Measurements from ENCODE around the gene PROK2.
A peak's percentile ranks its signal among the peaks of the same experiment; 100 is the strongest.

PROK2 gene

GRCh38 chr3:71744738-71745137 lies 40.2 kb downstream of the PROK2 start:
- no peaks in the 10 kb centered on the region for H3K4me1 ChIP-seq (ENCODE audit: control insufficient read depth, insufficient read depth, low read length)
- no peaks in the 10 kb centered on the region for H3K36me3 ChIP-seq (ENCODE audit: control insufficient read depth in 2 of 2, insufficient read depth in 2 of 2, low read length in 2 of 2)
- no peak overlapping the region for H3K4me3 ChIP-seq (ENCODE audit: low read length in 2 of 2)
- H3K27ac ChIP-seq (ENCODE audit: low read length): no peak overlapping the region
- H3K9ac ChIP-seq (ENCODE audit: low read length in 2 of 2): no peak overlapping the region
- peaks cover 3 to 5% of the 10 kb centered on the region in 2 donors for H3K9me3 ChIP-seq (ENCODE audit: control insufficient read depth in 2 of 2, low read length in 2 of 2)
- H3K27me3 ChIP-seq (ENCODE audit: control insufficient read depth in 1 of 2, insufficient read depth in 2 of 2, low read length in 2 of 2): no peaks in the 10 kb centered on the region

- no peak overlapping the region for H3K27ac ChIP-seq (ENCODE audit: low read length)
- no peak overlapping the region for H3K9ac ChIP-seq (ENCODE audit: low read length in 2 of 2)
- H3K27me3 ChIP-seq (ENCODE audit: control insufficient read depth in 1 of 2, insufficient read depth in 2 of 2, low read length in 2 of 2): no peaks in the 10 kb centered on the region
Observed at GRCh38 chr3:71742621-71743020, 42.3 kb downstream of the PROK2 start.

DNA sequence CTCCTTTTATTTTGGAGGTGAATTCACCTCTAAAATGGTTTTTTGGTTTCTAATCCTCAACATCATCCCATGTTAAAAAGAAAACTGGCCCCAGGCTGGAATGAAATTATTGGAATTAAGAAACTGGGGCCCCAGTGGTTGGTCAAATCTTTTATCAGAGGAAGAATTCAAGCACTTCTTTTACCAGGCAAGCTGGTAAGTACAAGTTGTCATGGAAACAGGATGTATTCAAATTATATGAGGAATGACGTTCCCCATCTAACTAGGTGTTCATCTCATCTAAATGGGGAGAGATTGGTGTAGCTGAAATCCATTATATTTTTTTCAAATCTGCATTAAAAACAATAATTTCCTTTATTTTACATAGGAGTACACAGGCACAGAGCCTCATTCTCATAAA lies 50.1 kb downstream of the PROK2 start:
- Histone ChIP-seq H3K4me3 (ENCODE audit: low read length in 2 of 2) (no peak overlapping the region), H3K4me1 (ENCODE audit: control insufficient read depth, insufficient read depth, low read length) (no peaks in the 10 kb centered on the region), H3K36me3 (ENCODE audit: control insufficient read depth in 2 of 2, insufficient read depth in 2 of 2, low read length in 2 of 2) (no peaks in the 10 kb centered on the region), H3K9ac (ENCODE audit: low read length in 2 of 2) (no peak overlapping the region), H3K9me3 (ENCODE audit: control insufficient read depth in 2 of 2, low read length in 2 of 2) (no peaks in the 10 kb centered on the region), H3K27ac (ENCODE audit: low read length) (no peak overlapping the region), H3K27me3 (ENCODE audit: control insufficient read depth in 1 of 2, insufficient read depth in 2 of 2, low read length in 2 of 2) (no peaks in the 10 kb centered on the region)

More at GRCh38 chr3:71742621-71743020, 42.3 kb downstream of the PROK2 start:
- H3K4me1 ChIP-seq (ENCODE audit: control insufficient read depth, insufficient read depth, low read length): no peaks in the 10 kb centered on the region
- no peaks in the 10 kb centered on the region for H3K36me3 ChIP-seq (ENCODE audit: control insufficient read depth in 2 of 2, insufficient read depth in 2 of 2, low read length in 2 of 2)
- peaks cover 3 to 5% of the 10 kb centered on the region in 2 donors for H3K9me3 ChIP-seq (ENCODE audit: control insufficient read depth in 2 of 2, low read length in 2 of 2)
- H3K4me3 ChIP-seq (ENCODE audit: low read length in 2 of 2): no peak overlapping the region

GRCh38 chr3:71733319-71733718 lies 51.6 kb downstream of the PROK2 start:
- Histone ChIP-seq H3K9ac (ENCODE audit: low read length in 2 of 2) (no peak overlapping the region), H3K4me1 (ENCODE audit: control insufficient read depth, insufficient read depth, low read length) (no peaks in the 10 kb centered on the region), H3K9me3 (ENCODE audit: control insufficient read depth in 2 of 2, low read length in 2 of 2) (no peaks in the 10 kb centered on the region), H3K27me3 (ENCODE audit: control insufficient read depth in 1 of 2, insufficient read depth in 2 of 2, low read length in 2 of 2) (no peaks in the 10 kb centered on the region), H3K27ac (ENCODE audit: low read length) (no peak overlapping the region), H3K36me3 (ENCODE audit: control insufficient read depth in 2 of 2, insufficient read depth in 2 of 2, low read length in 2 of 2) (no peaks in the 10 kb centered on the region), H3K4me3 (ENCODE audit: low read length in 2 of 2) (no peak overlapping the region)

DNA sequence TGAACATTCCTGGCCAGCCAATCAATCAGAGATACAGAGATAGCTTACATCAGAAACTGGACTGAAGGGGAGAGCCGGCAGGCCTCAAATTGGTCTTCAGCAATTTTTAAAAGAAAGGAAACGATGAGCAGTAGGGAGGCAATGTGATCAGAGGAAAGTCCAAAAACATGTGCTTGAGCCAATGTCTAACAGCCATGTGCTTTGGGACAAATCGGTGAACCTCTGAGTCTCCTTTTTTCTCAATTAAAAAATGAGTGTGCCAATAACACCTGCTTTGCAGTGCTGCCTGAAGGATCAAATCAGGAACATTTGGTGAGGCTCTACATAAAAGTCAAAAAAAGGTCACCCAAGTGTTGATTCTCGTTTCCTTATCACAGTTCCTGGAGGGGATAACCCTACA lies 52.3 kb downstream of the PROK2 start:
- Histone ChIP-seq H3K27me3 (ENCODE audit: control insufficient read depth in 1 of 2, insufficient read depth in 2 of 2, low read length in 2 of 2) (no peaks in the 10 kb centered on the region), H3K27ac (ENCODE audit: low read length) (no peak overlapping the region), H3K4me1 (ENCODE audit: control insufficient read depth, insufficient read depth, low read length) (no peaks in the 10 kb centered on the region)

GRCh38 chr3:71728632-71729342 lies 56.2 kb downstream of the PROK2 start:
- Histone ChIP-seq H3K36me3 (ENCODE audit: control insufficient read depth in 2 of 2, insufficient read depth in 2 of 2, low read length in 2 of 2) (no peaks in the 10 kb centered on the region), H3K4me1 (ENCODE audit: control insufficient read depth, insufficient read depth, low read length) (peaks cover 14% of the 10 kb centered on the region), H3K9ac (ENCODE audit: low read length in 2 of 2) (no peak overlapping the region), H3K9me3 (ENCODE audit: control insufficient read depth in 2 of 2, low read length in 2 of 2) (no peaks in the 10 kb centered on the region), H3K27me3 (ENCODE audit: control insufficient read depth in 1 of 2, insufficient read depth in 2 of 2, low read length in 2 of 2) (no peaks in the 10 kb centered on the region), H3K27ac (ENCODE audit: low read length) (no peak overlapping the region), H3K4me3 (ENCODE audit: low read length in 2 of 2) (no peak overlapping the region)

More for the DNA sequence above, 52.3 kb downstream of the PROK2 start:
- H3K36me3 ChIP-seq (ENCODE audit: control insufficient read depth in 2 of 2, insufficient read depth in 2 of 2, low read length in 2 of 2): no peaks in the 10 kb centered on the region
- H3K4me3 ChIP-seq (ENCODE audit: low read length in 2 of 2): no peak overlapping the region
- H3K9me3 ChIP-seq (ENCODE audit: control insufficient read depth in 2 of 2, low read length in 2 of 2): no peaks in the 10 kb centered on the region
- no peak overlapping the region for H3K9ac ChIP-seq (ENCODE audit: low read length in 2 of 2)

DNA sequence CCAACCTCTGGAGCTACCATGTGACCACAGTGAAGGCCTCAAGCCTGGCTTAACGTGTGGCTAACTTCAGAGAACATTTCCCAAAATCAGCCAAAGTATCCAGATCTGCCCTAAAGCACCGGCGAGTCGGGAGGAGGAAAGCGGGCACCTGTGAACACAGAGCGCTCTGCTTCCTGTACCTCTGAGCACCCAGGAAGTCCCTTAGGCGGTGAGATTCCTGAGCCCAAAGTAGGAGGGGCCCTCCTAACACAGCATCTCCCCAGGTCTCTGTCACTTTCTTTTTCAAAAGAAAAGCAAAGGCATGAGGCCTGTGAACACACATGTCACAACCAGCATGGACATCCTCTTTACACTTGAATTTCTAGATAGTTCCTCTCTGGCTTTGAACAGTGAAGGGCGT lies 58.8 kb downstream of the PROK2 start:
- Histone ChIP-seq H3K27me3 (ENCODE audit: control insufficient read depth in 1 of 2, insufficient read depth in 2 of 2, low read length in 2 of 2) (no peaks in the 10 kb centered on the region), H3K9ac (ENCODE audit: low read length in 2 of 2) (peak overlapping the region in 1 of 2 donors; percentile 61), H3K4me3 (ENCODE audit: low read length in 2 of 2) (peak overlapping the region; percentile 76 to 81), H3K9me3 (ENCODE audit: control insufficient read depth in 2 of 2, low read length in 2 of 2) (no peaks in the 10 kb centered on the region), H3K27ac (ENCODE audit: low read length) (no peak overlapping the region), H3K36me3 (ENCODE audit: control insufficient read depth in 2 of 2, insufficient read depth in 2 of 2, low read length in 2 of 2) (no peaks in the 10 kb centered on the region), H3K4me1 (ENCODE audit: control insufficient read depth, insufficient read depth, low read length) (peaks cover 14% of the 10 kb centered on the region)

DNA sequence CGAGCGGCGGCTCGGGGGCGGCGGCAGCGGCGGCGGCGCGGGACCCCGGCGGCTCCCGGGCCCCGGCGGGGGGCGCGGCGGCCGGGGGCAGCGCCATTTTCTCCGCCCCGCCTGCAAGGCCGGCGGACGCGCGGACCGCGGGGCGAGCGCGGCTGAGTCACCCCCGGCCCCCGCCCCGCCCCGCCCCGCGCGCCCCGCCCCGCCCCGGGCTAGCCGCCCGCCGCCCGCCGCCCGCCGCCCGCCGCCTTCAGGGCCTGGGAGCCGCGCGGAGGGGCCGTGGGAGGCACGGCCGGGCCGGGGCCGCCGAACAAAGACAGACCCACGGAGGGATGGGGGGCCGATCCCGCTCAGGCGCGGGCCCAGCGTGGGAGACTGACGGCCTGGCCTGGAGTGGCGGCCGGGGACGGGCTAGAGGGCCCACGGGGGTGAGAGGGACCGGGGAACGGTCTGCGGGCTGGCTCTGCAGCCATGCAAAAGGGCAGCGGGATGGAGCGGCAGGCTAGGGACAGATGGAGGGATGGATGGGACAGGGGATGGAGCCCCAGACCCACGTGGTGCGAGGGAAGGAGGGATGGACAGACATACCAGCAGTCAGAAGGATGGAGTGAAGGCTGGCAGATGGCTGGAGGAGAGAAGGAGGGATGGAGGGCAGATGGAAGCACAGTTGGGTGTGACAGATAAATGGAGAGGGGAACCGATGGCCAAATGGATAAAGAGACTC lies 59.5 kb downstream of the PROK2 start, which contains the start of gene EIF4E3:
Gene EIF4E3, minus strand, starts transcription at position 132 of the 721 bp plus-strand sequence. Its CDS starts 35 bp downstream, at position 97.
- H3K36me3 ChIP-seq (ENCODE audit: control insufficient read depth in 2 of 2, insufficient read depth in 2 of 2, low read length in 2 of 2): no peaks in the 10 kb centered on the region
- H3K9me3 ChIP-seq (ENCODE audit: control insufficient read depth in 2 of 2, low read length in 2 of 2): no peaks in the 10 kb centered on the region
- peaks cover 14% of the 10 kb centered on the region for H3K4me1 ChIP-seq (ENCODE audit: control insufficient read depth, insufficient read depth, low read length)
- no peaks in the 10 kb centered on the region for H3K27me3 ChIP-seq (ENCODE audit: control insufficient read depth in 1 of 2, insufficient read depth in 2 of 2, low read length in 2 of 2)
- H3K4me3 ChIP-seq (ENCODE audit: low read length in 2 of 2): peak within 1 kb of the TSS; percentile 88 to 89
- peak within 1 kb of the TSS; percentile 64 to 76 for H3K9ac ChIP-seq (ENCODE audit: low read length in 2 of 2)
- no peak within 1 kb of the TSS for H3K27ac ChIP-seq (ENCODE audit: low read length)

- no peaks in the 10 kb centered on the region for H3K36me3 ChIP-seq (ENCODE audit: control insufficient read depth in 2 of 2, insufficient read depth in 2 of 2, low read length in 2 of 2)
- H3K27me3 ChIP-seq (ENCODE audit: control insufficient read depth in 1 of 2, insufficient read depth in 2 of 2, low read length in 2 of 2): no peaks in the 10 kb centered on the region
- H3K9ac ChIP-seq (ENCODE audit: low read length in 2 of 2): peak overlapping the region; percentile 64 to 76
- no peaks in the 10 kb centered on the region for H3K9me3 ChIP-seq (ENCODE audit: control insufficient read depth in 2 of 2, low read length in 2 of 2)
- no peak overlapping the region for H3K27ac ChIP-seq (ENCODE audit: low read length)
- H3K4me1 ChIP-seq (ENCODE audit: control insufficient read depth, insufficient read depth, low read length): peaks cover 14% of the 10 kb centered on the region
- peak overlapping the region; percentile 88 to 89 for H3K4me3 ChIP-seq (ENCODE audit: low read length in 2 of 2)
Observed at GRCh38 chr3:71724584-71725270, 60.2 kb downstream of the PROK2 start.

- Histone ChIP-seq H3K27me3 (ENCODE audit: control insufficient read depth in 1 of 2, insufficient read depth in 2 of 2, low read length in 2 of 2) (no peaks in the 10 kb centered on the region), H3K27ac (ENCODE audit: low read length) (no peak overlapping the region), H3K9ac (ENCODE audit: low read length in 2 of 2) (peak overlapping the region; percentile 64 to 76), H3K4me3 (ENCODE audit: low read length in 2 of 2) (peak overlapping the region; percentile 88 to 89), H3K9me3 (ENCODE audit: control insufficient read depth in 2 of 2, low read length in 2 of 2) (no peaks in the 10 kb centered on the region), H3K4me1 (ENCODE audit: control insufficient read depth, insufficient read depth, low read length) (peaks cover 14% of the 10 kb centered on the region), H3K36me3 (ENCODE audit: control insufficient read depth in 2 of 2, insufficient read depth in 2 of 2, low read length in 2 of 2) (no peaks in the 10 kb centered on the region)
Observed at GRCh38 chr3:71724171-71724453, 60.8 kb downstream of the PROK2 start.

Measured in stomach smooth muscle (tissue), 2 donors.